GM23338 (cell line): Measurements from ENCODE around the gene SLC10A3. TPM values are rescaled to one million over a fixed set of nuclear protein-coding genes. Genes with fewer than 3 reads are reported as not detected.

ENCODE experiments used
- ATAC-seq: fragments of 200-7000 bp; cut with Tn5 transposase; 3 replicates; pipeline ENCODE4 v1.9.1; 2020
- DNase-seq: peaks from one replicate; pipeline ENCODE4 v3.0.0-alpha.2; 2015; ENCODE audit warnings: low spot score
- H2AFZ ChIP-seq: fragments of 200-600 bp; sonication (generic); 2 replicates; pipeline ENCODE4 v1.8.0; 2016; ENCODE audit warnings: antibody characterized with exemption, mild to moderate bottlenecking, moderate library complexity
- H3F3A ChIP-seq: fragments of 200-600 bp; sonication (generic); replicated peaks from 2 replicates; pipeline ENCODE4 v1.8.0; 2017; ENCODE audit warnings: antibody characterized with exemption, mixed run types, low read depth
- H3K27ac ChIP-seq: fragments of 200-600 bp; sonication (generic); 2 replicates; pipeline ENCODE4 v1.6.1; 2016; ENCODE audit warnings: low read depth
- H3K27me3 ChIP-seq: fragments of 200-600 bp; sonication (generic); 2 replicates; pipeline ENCODE4 v1.8.0; 2016; ENCODE audit warnings: mild to moderate bottlenecking, mixed run types, moderate library complexity; ENCODE audit not compliant: insufficient read depth
- H3K36me3 ChIP-seq: fragments of 200-600 bp; sonication (generic); 2 replicates; pipeline ENCODE4 v1.8.0; 2016; ENCODE audit warnings: mild to moderate bottlenecking; ENCODE audit not compliant: insufficient read depth
- H3K4me1 ChIP-seq: fragments of 200-600 bp; sonication (generic); 2 replicates; pipeline ENCODE4 v1.8.0; 2016; ENCODE audit warnings: mild to moderate bottlenecking, moderate library complexity; ENCODE audit not compliant: insufficient read depth
- H3K4me2 ChIP-seq: fragments of 200-600 bp; sonication (generic); 2 replicates; pipeline ENCODE4 v1.7.1; 2017; ENCODE audit warnings: mixed run types
- H3K4me3 ChIP-seq: fragments of 200-600 bp; sonication (generic); 2 replicates; pipeline ENCODE4 v1.6.1; 2016; ENCODE audit warnings: mixed run types
- H3K79me2 ChIP-seq: fragments of 200-600 bp; sonication (generic); replicated peaks from 2 replicates; pipeline ENCODE4 v1.8.0; 2017; ENCODE audit warnings: mild to moderate bottlenecking; ENCODE audit not compliant: insufficient read depth
- H3K9me2 ChIP-seq: fragments of 200-600 bp; sonication (generic); 2 replicates; pipeline ENCODE4 v1.8.0; 2017; ENCODE audit not compliant: insufficient read depth
- H4K20me1 ChIP-seq: fragments of 200-600 bp; sonication (generic); replicated peaks from 2 replicates; pipeline ENCODE4 v1.8.0; 2017; ENCODE audit warnings: mild to moderate bottlenecking; ENCODE audit not compliant: insufficient read depth
- H3K27ac Mint-ChIP-seq: 2 replicates; pipeline ENCODE4 v1.8.0; 2020; ENCODE audit warnings: inconsistent platforms, mild to moderate bottlenecking, moderate library complexity, mixed read lengths
- H3K27me3 Mint-ChIP-seq: 3 replicates; pipeline ENCODE4 v1.8.0; 2022; ENCODE audit warnings: low read depth, mild to moderate bottlenecking, moderate library complexity, mixed read lengths, inconsistent platforms; ENCODE audit not compliant: insufficient read depth, poor library complexity
- H3K36me3 Mint-ChIP-seq: 3 replicates; pipeline ENCODE4 v1.8.0; 2021; ENCODE audit warnings: low read depth, mild to moderate bottlenecking, inconsistent platforms, moderate library complexity, mixed read lengths
- H3K4me1 Mint-ChIP-seq: 3 replicates; pipeline ENCODE4 v1.8.0; 2020; ENCODE audit warnings: mild to moderate bottlenecking, inconsistent platforms, mixed read lengths
- H3K4me3 Mint-ChIP-seq: 3 replicates; pipeline ENCODE4 v1.8.0; 2021; ENCODE audit warnings: moderate library complexity, mild to moderate bottlenecking, inconsistent platforms, mixed read lengths
- H3K9me3 Mint-ChIP-seq: 3 replicates; pipeline ENCODE4 v1.8.0; 2020; ENCODE audit warnings: moderate library complexity, mild to moderate bottlenecking, inconsistent platforms, mixed read lengths
- CREB1 ChIP-seq: fragments of 250-450 bp; sonication (Bioruptor Pico); IDR thresholded peaks from 2 replicates; pipeline ENCODE4 v1.5.0; 2020; ENCODE audit warnings: low read depth, mild to moderate bottlenecking, moderate library complexity
- CTCF ChIP-seq, 2 experiments: fragments of 200-600 bp in 1 of 2; sonication (generic) in 1 of 2; conservative IDR thresholded peaks; 2 replicates each; pipeline versions ENCODE4 v1.5.1 to v1.6.1; 2016 to 2017; ENCODE audit warnings: antibody characterized with exemption in 2 of 2, low read depth in 2 of 2, mild to moderate bottlenecking in 2 of 2, moderate library complexity in 1 of 2
- EZH2 ChIP-seq: fragments of 200-600 bp; sonication (generic); IDR thresholded peaks from one replicate; pipeline ENCODE4 v1.8.0; 2017; ENCODE audit warnings: antibody characterized with exemption, mild to moderate bottlenecking, low read depth; ENCODE audit not compliant: unreplicated experiment
- EZH2phosphoT487 ChIP-seq: fragments of 200-600 bp; sonication (generic); IDR thresholded peaks from one replicate; pipeline ENCODE4 v1.8.1; 2018; ENCODE audit warnings: antibody characterized with exemption; ENCODE audit not compliant: unreplicated experiment
- JUNB ChIP-seq: IDR thresholded peaks from one replicate; pipeline ENCODE4 v1.6.1; 2016; ENCODE audit warnings: antibody characterized with exemption; ENCODE audit not compliant: unreplicated experiment
- NANOG ChIP-seq: IDR thresholded peaks from 2 replicates; pipeline ENCODE4 v1.6.1; 2016; ENCODE audit warnings: antibody characterized with exemption, borderline replicate concordance
- POLR2AphosphoS5 ChIP-seq: IDR thresholded peaks from 2 replicates; pipeline ENCODE4 v1.6.1; 2016; ENCODE audit warnings: antibody characterized with exemption, low read depth
- ZNF114 ChIP-seq: fragments of 250-450 bp; sonication (Bioruptor Pico); IDR thresholded peaks from 2 replicates; pipeline ENCODE4 v1.5.0; 2020; ENCODE audit warnings: mild to moderate bottlenecking, moderate library complexity
- ZNF331 ChIP-seq: fragments of 250-450 bp; sonication (Bioruptor Pico); IDR thresholded peaks from 2 replicates; pipeline ENCODE4 v1.5.0; 2020; ENCODE audit warnings: low read depth, mild to moderate bottlenecking, moderate library complexity
- polyA plus RNA-seq: library from polyadenylated mRNA; unstranded; fragments of >200 nt; fragmentation: Nextera tagmentation; extraction: Ambion mirVana; gene quantifications from 2 replicates; pipeline ENCODE4 v1.2.1, GENCODE V29; 2016
- total RNA-seq: library from RNA; depleted of rRNA; stranded (reverse); fragments of >200 nt; shearing (Covaris generic); gene quantifications from 2 replicates; pipeline ENCODE4 v1.2.3, GENCODE V29; 2014
- TF ChIP-seq, protein P1 (sequence below): IDR thresholded peaks from 2 replicates; pipeline ENCODE4 v1.6.1; 2016; ENCODE audit warnings: antibody characterized with exemption

Gene SLC10A3
- total and polyA plus RNA-seq, 2 experiments from 2014 or later, result 7.6 to 17.6 TPM

- no peak for TF ChIP-seq NANOG
- no peak for TF ChIP-seq POLR2AphosphoS5
- no peak for TF ChIP-seq CTCF (conservative IDR thresholded peaks at IDR 0.05; ENCODE audit: low read depth in 2 of 2)
These were observed 48.9 kb downstream of the SLC10A3 start (continued) for GRCh38 chrX:154441564-154441963.

- TF ChIP-seq POLR2AphosphoS5, result no peak
- no peak for TF ChIP-seq EZH2
- no peak for TF ChIP-seq EZH2phosphoT487
- no peak for TF ChIP-seq ZNF114 (CRISPR knock-in tag)
- TF ChIP-seq CREB1, result no peak
- no peak for TF ChIP-seq ZNF331 (CRISPR knock-in tag)
- no peak for TF ChIP-seq NANOG
- no peak for TF ChIP-seq JUNB
- TF ChIP-seq, protein P1, sequence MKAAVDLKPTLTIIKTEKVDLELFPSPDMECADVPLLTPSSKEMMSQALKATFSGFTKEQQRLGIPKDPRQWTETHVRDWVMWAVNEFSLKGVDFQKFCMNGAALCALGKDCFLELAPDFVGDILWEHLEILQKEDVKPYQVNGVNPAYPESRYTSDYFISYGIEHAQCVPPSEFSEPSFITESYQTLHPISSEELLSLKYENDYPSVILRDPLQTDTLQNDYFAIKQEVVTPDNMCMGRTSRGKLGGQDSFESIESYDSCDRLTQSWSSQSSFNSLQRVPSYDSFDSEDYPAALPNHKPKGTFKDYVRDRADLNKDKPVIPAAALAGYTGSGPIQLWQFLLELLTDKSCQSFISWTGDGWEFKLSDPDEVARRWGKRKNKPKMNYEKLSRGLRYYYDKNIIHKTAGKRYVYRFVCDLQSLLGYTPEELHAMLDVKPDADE, result no peak
- TF ChIP-seq CTCF (conservative IDR thresholded peaks at IDR 0.05; ENCODE audit: low read depth in 2 of 2), result no peak
- Mint-ChIP-seq H3K27me3 (peaks cover 7% of the 10 kb centered on the region), H3K36me3 (peaks cover 20% of the 10 kb centered on the region; the same call in 2 of the 3 replicates), H3K4me3 (no peak overlapping the region), H3K9me3 (no peaks in the 10 kb centered on the region), H3K4me1 (peaks cover 13% of the 10 kb centered on the region), H3K27ac (no peak overlapping the region)
- no peaks in the 10 kb centered on the region for H3F3A ChIP-seq
- 0 out of 2 replicates have a peak, but pooled peaks cover 3% of the 10 kb centered on the region for H3K4me1 ChIP-seq
- no peaks in the 10 kb centered on the region for H3K27me3 ChIP-seq
- peaks cover 13% of the 10 kb centered on the region for H3K79me2 ChIP-seq
- no peak overlapping the region for H3K4me3 ChIP-seq
- no peak for ATAC-seq
- H4K20me1 ChIP-seq, result no peaks in the 10 kb centered on the region
- DNase-seq, result no peak
- no peaks in the 10 kb centered on the region for H3K9me2 ChIP-seq
- no peak overlapping the region for H3K4me2 ChIP-seq
- H3K36me3 ChIP-seq, result no peaks in the 10 kb centered on the region
- no peak overlapping the region for H2AFZ ChIP-seq
- no peak overlapping the region for H3K27ac ChIP-seq
These were observed 49.6 kb downstream of the SLC10A3 start for GRCh38 chrX:154440623-154441357.
